Karpas-422 (cell line): Measurements from ENCODE around the gene AQP11. TPM values are rescaled to one million over a fixed set of nuclear protein-coding genes. Genes with fewer than 3 reads are reported as not detected.

Experiments
- DNase-seq: peaks from one replicate; pipeline ENCODE4 v3.0.0-alpha.2; 2015
- H2AFZ ChIP-seq: fragments of 200-600 bp; sonication (generic); 2 replicates; pipeline ENCODE4 v1.6.1; 2014; ENCODE audit warnings: antibody characterized with exemption, low read length, mixed read lengths
- H3K27ac ChIP-seq: fragments of 200-600 bp; sonication (generic); 2 replicates; pipeline ENCODE4 v1.5.1; 2014; ENCODE audit warnings: mild to moderate bottlenecking, low read length, moderate library complexity
- H3K27me3 ChIP-seq: fragments of 200-600 bp; sonication (generic); 2 replicates; pipeline ENCODE4 v1.6.1; 2014; ENCODE audit warnings: low read length, mixed read lengths
- H3K36me3 ChIP-seq: fragments of 200-600 bp; sonication (generic); 2 replicates; pipeline ENCODE4 v1.6.1; 2014; ENCODE audit warnings: low read length, mixed read lengths; ENCODE audit not compliant: insufficient read depth
- H3K4me1 ChIP-seq: fragments of 200-600 bp; sonication (generic); 2 replicates; pipeline ENCODE4 v1.6.1; 2014; ENCODE audit warnings: mild to moderate bottlenecking, low read length, mixed read lengths
- H3K4me2 ChIP-seq: fragments of 200-600 bp; sonication (generic); 2 replicates; pipeline ENCODE4 v1.6.1; 2014; ENCODE audit warnings: low read length, low read depth, mild to moderate bottlenecking; ENCODE audit not compliant: poor library complexity, severe bottlenecking
- H3K4me3 ChIP-seq: fragments of 200-600 bp; sonication (generic); 2 replicates; pipeline ENCODE4 v1.5.1; 2014; ENCODE audit warnings: mild to moderate bottlenecking, antibody characterized with exemption, low read length, mixed read lengths
- H3K79me2 ChIP-seq: fragments of 200-600 bp; sonication (generic); 2 replicates; pipeline ENCODE4 v1.6.1; 2014; ENCODE audit warnings: mild to moderate bottlenecking, low read length, mixed read lengths
- H3K9ac ChIP-seq: fragments of 200-600 bp; sonication (generic); 2 replicates; pipeline ENCODE4 v1.6.0; 2014; ENCODE audit warnings: low read length
- H3K9me2 ChIP-seq: fragments of 200-600 bp; sonication (generic), shearing (Covaris generic); replicated peaks from 2 replicates; pipeline ENCODE4 v1.6.0; 2014; ENCODE audit warnings: mild to moderate bottlenecking, low read length, moderate library complexity; ENCODE audit not compliant: insufficient read depth
- H3K9me3 ChIP-seq: fragments of 300-700, 200-600 bp; sonication (generic); 2 replicates; pipeline ENCODE4 v1.6.1; 2014; ENCODE audit warnings: low read length, mixed read lengths
- H4K20me1 ChIP-seq: fragments of 200-600 bp; sonication (generic); 2 replicates; pipeline ENCODE4 v1.6.1; 2014; ENCODE audit warnings: mild to moderate bottlenecking, antibody characterized with exemption, low read length, low read depth; ENCODE audit not compliant: insufficient read depth
- total RNA-seq: library from RNA; depleted of rRNA; stranded (reverse); fragments of >200 nt; shearing (Covaris generic); gene quantifications from 2 replicates; pipeline ENCODE4 v1.2.3, GENCODE V29; 2014; ENCODE audit warnings: low replicate concordance

The AQP11 gene
- total RNA-seq, 1 experiment from 2014 or later = 1.9 TPM

GRCh38 chr11:77636731-77637344 lies 47.1 kb downstream of the AQP11 start:
- no peaks in the 10 kb centered on the region for H3K27me3 ChIP-seq
- H3K79me2 ChIP-seq = peaks cover 63% of the 10 kb centered on the region
- no peaks in the 10 kb centered on the region for H3K9me2 ChIP-seq
- peak overlapping the region; percentile 79 for H3K4me2 ChIP-seq
- peaks cover 6% of the 10 kb centered on the region; the same call in 1 of the 2 replicates for H3K36me3 ChIP-seq
- peak overlapping the region; percentile 88 for H3K9ac ChIP-seq
- peaks cover 26% of the 10 kb centered on the region for H3K4me1 ChIP-seq
- peak overlapping the region; percentile 27; the same call in 1 of the 2 replicates for H3K27ac ChIP-seq
- H4K20me1 ChIP-seq = no peaks in the 10 kb centered on the region
- peak overlapping the region; percentile 86 for H3K4me3 ChIP-seq
- no peaks in the 10 kb centered on the region for H3K9me3 ChIP-seq
- DNase-seq = peak; percentile 59
- H2AFZ ChIP-seq = no peak overlapping the region

- H3K79me2 ChIP-seq = peaks cover 56% of the 10 kb centered on the region
- DNase-seq = peak; percentile 97
These were observed 47.8 kb downstream of the AQP11 start, which contains the start of gene CLNS1A for GRCh38 chr11:77637345-77638165. TSS of gene CLNS1A (minus strand) at chr11:77637794. CDS start at chr11:77637714, 80 bp downstream.

GRCh38 chr11:77642228-77642627 lies 52.5 kb downstream of the AQP11 start:
- H4K20me1 ChIP-seq = no peaks in the 10 kb centered on the region

More at GRCh38 chr11:77637345-77638165, 47.8 kb downstream of the AQP11 start, which contains the start of gene CLNS1A:
- Histone ChIP-seq H3K4me3 (peak within 1 kb of the TSS; percentile 86), H4K20me1 (no peaks in the 10 kb centered on the region), H3K4me2 (peak within 1 kb of the TSS; percentile 79), H3K27me3 (no peaks in the 10 kb centered on the region), H3K27ac (peak within 1 kb of the TSS; percentile 69), H3K36me3 (peaks cover 6% of the 10 kb centered on the region; the same call in 1 of the 2 replicates), H2AFZ (peak within 1 kb of the TSS; percentile 92), H3K9me3 (no peaks in the 10 kb centered on the region), H3K4me1 (peaks cover 26% of the 10 kb centered on the region), H3K9ac (peak within 1 kb of the TSS; percentile 88), H3K9me2 (no peaks in the 10 kb centered on the region)

GRCh38 chr11:77644887-77645286 lies 55.1 kb downstream of the AQP11 start:
- Histone ChIP-seq H3K9me3 (no peaks in the 10 kb centered on the region), H3K36me3 (no peaks in the 10 kb centered on the region), H3K4me1 (no peaks in the 10 kb centered on the region), H3K27me3 (no peaks in the 10 kb centered on the region), H3K9me2 (no peaks in the 10 kb centered on the region), H3K79me2 (no peaks in the 10 kb centered on the region), H4K20me1 (no peaks in the 10 kb centered on the region), H3K27ac (no peak overlapping the region), H3K4me2 (no peak overlapping the region), H3K4me3 (no peak overlapping the region), H3K9ac (no peak overlapping the region), H2AFZ (no peak overlapping the region)
- DNase-seq = no peak

More at GRCh38 chr11:77642228-77642627, 52.5 kb downstream of the AQP11 start:
- Histone ChIP-seq H3K27ac (no peak overlapping the region), H3K4me3 (no peak overlapping the region), H3K4me1 (peaks cover 7% of the 10 kb centered on the region), H3K36me3 (no peaks in the 10 kb centered on the region), H2AFZ (no peak overlapping the region), H3K9ac (no peak overlapping the region), H3K9me2 (no peaks in the 10 kb centered on the region), H3K4me2 (no peak overlapping the region), H3K79me2 (peaks cover 10% of the 10 kb centered on the region), H3K9me3 (no peaks in the 10 kb centered on the region), H3K27me3 (no peaks in the 10 kb centered on the region)
- no peak for DNase-seq

GRCh38 chr11:77647654-77648305 lies 58.0 kb downstream of the AQP11 start:
- Histone ChIP-seq H4K20me1 (no peaks in the 10 kb centered on the region), H3K36me3 (no peaks in the 10 kb centered on the region), H3K4me1 (no peaks in the 10 kb centered on the region), H3K4me3 (no peak overlapping the region), H3K9ac (no peak overlapping the region), H3K27ac (no peak overlapping the region), H3K9me3 (no peaks in the 10 kb centered on the region), H3K27me3 (no peaks in the 10 kb centered on the region), H3K4me2 (no peak overlapping the region), H3K9me2 (no peaks in the 10 kb centered on the region), H2AFZ (no peak overlapping the region), H3K79me2 (no peaks in the 10 kb centered on the region)
- DNase-seq = no peak

- no peak for DNase-seq
- H3K4me3 ChIP-seq = no peak overlapping the region
These were observed 60.4 kb downstream of the AQP11 start for GRCh38 chr11:77650123-77650522.

GRCh38 chr11:77654770-77655434 lies 65.1 kb downstream of the AQP11 start:
- H3K4me2 ChIP-seq = no peak overlapping the region
- H3K4me3 ChIP-seq = no peak overlapping the region

More at GRCh38 chr11:77650123-77650522, 60.4 kb downstream of the AQP11 start:
- H4K20me1 ChIP-seq = no peaks in the 10 kb centered on the region
- H3K9me3 ChIP-seq = no peaks in the 10 kb centered on the region
- peaks cover 3% of the 10 kb centered on the region for H3K4me1 ChIP-seq
- H3K79me2 ChIP-seq = no peaks in the 10 kb centered on the region
- no peak overlapping the region for H3K4me2 ChIP-seq
- no peak overlapping the region for H3K27ac ChIP-seq
- no peak overlapping the region for H3K9ac ChIP-seq
- H3K27me3 ChIP-seq = no peaks in the 10 kb centered on the region
- H3K36me3 ChIP-seq = no peaks in the 10 kb centered on the region
- no peaks in the 10 kb centered on the region for H3K9me2 ChIP-seq
- no peak overlapping the region for H2AFZ ChIP-seq

More at GRCh38 chr11:77654770-77655434, 65.1 kb downstream of the AQP11 start:
- Histone ChIP-seq H3K9me3 (no peaks in the 10 kb centered on the region), H3K27me3 (no peaks in the 10 kb centered on the region), H3K9me2 (no peaks in the 10 kb centered on the region), H3K36me3 (no peaks in the 10 kb centered on the region), H3K4me1 (peaks cover 18% of the 10 kb centered on the region), H3K79me2 (no peaks in the 10 kb centered on the region), H2AFZ (no peak overlapping the region), H3K27ac (no peak overlapping the region), H3K9ac (no peak overlapping the region), H4K20me1 (no peaks in the 10 kb centered on the region)
- no peak for DNase-seq
